Progenitor cell of endocrine pancreas (in vitro differentiated cells): Measurements from ENCODE around the gene UGT1A5. TPM values are rescaled to one million over a fixed set of nuclear protein-coding genes. Genes with fewer than 3 reads are reported as not detected.
A peak's percentile ranks its signal among the peaks of the same experiment; 100 is the strongest.

ENCODE experiments used
- DNase-seq: peaks from one replicate; pipeline ENCODE4 v3.0.0; 2021; ENCODE audit warnings: low spot score; ENCODE audit not compliant: unreplicated experiment
- H3K27ac Mint-ChIP-seq: 2 replicates; pipeline ENCODE4 v1.8.0; 2021; ENCODE audit warnings: mild to moderate bottlenecking, moderate library complexity, mixed read lengths
- H3K27me3 Mint-ChIP-seq: 2 replicates; pipeline ENCODE4 v1.8.0; 2021; ENCODE audit warnings: mixed read lengths
- H3K36me3 Mint-ChIP-seq: 2 replicates; pipeline ENCODE4 v1.8.0; 2022; ENCODE audit warnings: mixed read lengths; ENCODE audit not compliant: insufficient read depth
- H3K4me1 Mint-ChIP-seq: 2 replicates; pipeline ENCODE4 v1.8.0; 2021; ENCODE audit warnings: low read depth, mixed read lengths
- H3K4me3 Mint-ChIP-seq: 2 replicates; pipeline ENCODE4 v1.8.0; 2021; ENCODE audit warnings: low read depth, mild to moderate bottlenecking, moderate library complexity, mixed read lengths
- H3K9me3 Mint-ChIP-seq: 2 replicates; pipeline ENCODE4 v1.8.0; 2021; ENCODE audit warnings: low read depth, mixed read lengths
- total RNA-seq: library from RNA; stranded (reverse); gene quantifications from 2 replicates; pipeline ENCODE4 v1.2.1, GENCODE V29; 2021
- TF ChIP-seq, protein P1 (sequence below): fragments of 200-600 bp; sonication (generic); IDR thresholded peaks from one replicate; pipeline ENCODE4 v1.5.0; 2021; ENCODE audit warnings: antibody characterized with exemption, mild to moderate bottlenecking; ENCODE audit not compliant: unreplicated experiment

Gene UGT1A5
- total RNA-seq, 1 donor from 2014 or later, result not detected

DNA sequence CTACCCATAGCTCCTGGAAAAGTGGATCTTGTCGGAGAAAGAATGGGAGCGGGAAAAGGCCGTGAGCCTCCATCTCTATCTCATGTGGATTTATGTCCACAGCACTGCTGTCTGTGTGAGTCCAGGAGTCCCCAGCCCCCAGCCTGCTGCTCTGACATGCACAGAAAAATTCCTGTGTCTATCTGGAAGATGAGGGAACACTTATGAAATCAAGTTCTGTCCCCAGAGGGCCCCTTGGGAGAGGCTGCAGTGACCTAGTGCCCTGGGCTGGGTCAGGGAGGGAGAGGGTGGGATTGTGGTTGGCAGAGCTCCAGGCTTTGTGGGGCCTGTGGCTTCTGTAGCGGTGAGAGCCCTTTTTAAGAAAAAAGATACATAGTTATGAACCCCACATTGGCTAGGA, 104.1 kb downstream of the UGT1A5 start:
- no peaks in the 10 kb centered on the region for H3K27me3 Mint-ChIP-seq
- no peak overlapping the region for H3K4me3 Mint-ChIP-seq
- H3K27ac Mint-ChIP-seq, result no peak overlapping the region
- DNase-seq, result no peak
- TF ChIP-seq, protein P1, sequence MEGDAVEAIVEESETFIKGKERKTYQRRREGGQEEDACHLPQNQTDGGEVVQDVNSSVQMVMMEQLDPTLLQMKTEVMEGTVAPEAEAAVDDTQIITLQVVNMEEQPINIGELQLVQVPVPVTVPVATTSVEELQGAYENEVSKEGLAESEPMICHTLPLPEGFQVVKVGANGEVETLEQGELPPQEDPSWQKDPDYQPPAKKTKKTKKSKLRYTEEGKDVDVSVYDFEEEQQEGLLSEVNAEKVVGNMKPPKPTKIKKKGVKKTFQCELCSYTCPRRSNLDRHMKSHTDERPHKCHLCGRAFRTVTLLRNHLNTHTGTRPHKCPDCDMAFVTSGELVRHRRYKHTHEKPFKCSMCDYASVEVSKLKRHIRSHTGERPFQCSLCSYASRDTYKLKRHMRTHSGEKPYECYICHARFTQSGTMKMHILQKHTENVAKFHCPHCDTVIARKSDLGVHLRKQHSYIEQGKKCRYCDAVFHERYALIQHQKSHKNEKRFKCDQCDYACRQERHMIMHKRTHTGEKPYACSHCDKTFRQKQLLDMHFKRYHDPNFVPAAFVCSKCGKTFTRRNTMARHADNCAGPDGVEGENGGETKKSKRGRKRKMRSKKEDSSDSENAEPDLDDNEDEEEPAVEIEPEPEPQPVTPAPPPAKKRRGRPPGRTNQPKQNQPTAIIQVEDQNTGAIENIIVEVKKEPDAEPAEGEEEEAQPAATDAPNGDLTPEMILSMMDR, result no peak
- H3K4me1 Mint-ChIP-seq, result no peaks in the 10 kb centered on the region
- H3K9me3 Mint-ChIP-seq, result no peaks in the 10 kb centered on the region
- no peaks in the 10 kb centered on the region for H3K36me3 Mint-ChIP-seq

DNA sequence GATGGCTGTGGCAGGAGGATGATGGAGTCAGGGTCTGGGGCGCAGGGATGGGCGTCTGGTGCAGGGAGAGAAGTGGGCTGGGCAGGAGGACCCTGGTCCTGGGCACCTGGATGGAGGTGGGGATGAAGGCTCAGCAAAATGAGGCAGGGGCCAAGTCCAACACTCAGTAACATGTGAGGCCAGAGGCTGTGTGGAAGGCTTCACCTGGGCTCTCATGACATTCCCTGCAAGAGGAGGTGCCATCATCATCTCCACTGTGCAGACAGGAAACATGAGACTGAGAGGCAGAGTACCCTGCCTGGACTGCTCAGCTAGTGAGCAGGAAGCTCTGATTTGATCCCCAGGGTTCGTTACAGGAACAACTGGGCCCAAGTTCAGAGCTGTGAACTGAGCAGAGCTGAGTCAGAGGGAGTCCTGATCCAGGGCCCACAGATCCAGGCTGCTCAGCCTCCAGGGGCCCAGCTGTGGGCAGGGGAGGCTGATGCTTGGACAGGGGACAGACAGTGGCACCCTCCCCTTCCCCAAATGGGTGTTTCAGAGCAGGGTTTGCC, 104.7 kb downstream of the UGT1A5 start:
- Mint-ChIP-seq H3K27ac (no peak overlapping the region), H3K4me3 (no peak overlapping the region), H3K4me1 (no peaks in the 10 kb centered on the region), H3K9me3 (no peaks in the 10 kb centered on the region), H3K27me3 (no peaks in the 10 kb centered on the region), H3K36me3 (no peaks in the 10 kb centered on the region)
- TF ChIP-seq, protein P1, result no peak
- DNase-seq, result no peak

DNA sequence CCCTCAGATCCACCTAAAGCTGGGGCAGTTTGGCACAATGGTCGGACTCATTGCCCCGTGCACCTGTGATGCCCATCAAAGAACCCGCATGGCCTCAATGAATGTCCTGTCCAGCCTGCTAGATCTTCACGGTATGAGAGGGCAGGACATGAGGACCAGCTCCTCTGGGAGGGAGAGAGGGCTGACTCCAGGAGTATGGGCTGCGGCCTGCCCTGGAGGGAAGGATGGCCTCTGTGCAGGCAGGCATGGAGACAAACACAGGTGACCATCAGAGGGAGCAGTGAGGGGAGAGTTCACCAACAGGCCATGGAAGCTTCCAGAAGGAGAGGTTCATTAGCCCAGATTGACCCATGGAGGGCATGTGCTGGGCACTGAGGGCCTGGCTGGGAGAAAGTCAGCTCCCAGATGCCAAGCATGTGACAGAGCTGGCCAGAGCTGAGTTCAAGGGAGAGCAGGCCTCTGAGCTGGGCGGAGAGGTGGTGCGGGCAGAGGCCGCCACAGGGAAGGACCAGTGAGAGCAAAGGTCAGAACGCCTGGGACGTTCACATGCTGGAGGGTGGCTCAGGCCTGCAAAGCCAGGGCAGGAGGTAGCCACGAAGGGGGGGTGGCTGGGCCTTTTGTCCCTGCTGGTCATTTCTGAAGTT, 105.4 kb downstream of the UGT1A5 start:
- Mint-ChIP-seq H3K4me1 (no peaks in the 10 kb centered on the region), H3K4me3 (no peak overlapping the region), H3K36me3 (no peaks in the 10 kb centered on the region), H3K27me3 (no peaks in the 10 kb centered on the region), H3K9me3 (no peaks in the 10 kb centered on the region), H3K27ac (peak overlapping the region; percentile 38)
- TF ChIP-seq, protein P1, result no peak
- no peak for DNase-seq

DNA sequence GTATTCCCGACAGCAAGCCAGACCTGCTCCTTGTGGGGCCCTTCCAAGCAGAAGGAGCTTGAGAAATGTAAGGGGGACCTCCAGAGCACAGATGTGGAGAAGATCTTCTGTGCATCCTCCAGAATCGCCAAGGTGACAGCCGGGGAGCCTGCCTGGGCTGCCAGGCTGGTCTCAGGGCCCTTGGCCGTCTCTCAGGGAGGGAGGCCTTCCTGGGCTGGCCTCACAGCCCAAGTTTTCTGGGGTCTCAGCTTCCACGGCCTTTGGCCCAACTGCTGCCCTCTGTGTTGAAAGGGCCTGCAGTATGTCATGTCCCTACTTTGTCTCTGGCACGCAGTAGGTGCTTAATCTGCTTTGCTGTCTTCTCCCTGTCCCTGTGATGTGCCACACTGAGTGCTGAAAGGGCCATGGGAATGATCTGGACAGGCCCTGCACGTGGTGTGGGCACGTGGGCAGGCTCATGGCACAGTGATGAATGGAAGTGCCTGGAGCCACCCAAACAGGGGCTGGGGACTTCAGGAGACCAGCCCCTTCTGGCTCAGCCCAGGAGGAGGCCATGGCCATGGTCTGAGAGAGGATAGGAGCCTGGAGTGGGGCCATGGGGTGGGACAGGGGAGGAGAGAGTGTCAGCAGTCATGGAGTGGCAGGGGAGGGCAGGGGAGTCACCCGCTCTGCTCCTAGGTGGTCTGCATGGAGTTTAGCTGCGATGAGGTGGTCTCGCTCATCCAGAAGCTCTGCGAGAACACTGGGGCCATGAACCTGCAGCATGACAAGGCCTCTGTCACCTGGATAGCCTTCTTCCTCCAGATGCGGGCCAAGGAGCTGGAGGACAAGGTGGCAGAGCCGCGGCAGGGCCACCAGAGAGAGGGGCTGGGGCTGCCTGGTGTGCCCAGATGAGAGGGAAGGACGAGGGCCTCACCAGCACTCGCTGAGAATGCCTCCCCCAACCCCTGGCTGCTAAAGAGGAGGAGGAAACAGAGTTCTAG, 106.2 kb downstream of the UGT1A5 start:
- H3K36me3 Mint-ChIP-seq, result no peaks in the 10 kb centered on the region
- H3K27ac Mint-ChIP-seq, result no peak overlapping the region
- TF ChIP-seq, protein P1, result no peak
- no peaks in the 10 kb centered on the region for H3K4me1 Mint-ChIP-seq
- DNase-seq, result no peak
- H3K9me3 Mint-ChIP-seq, result no peaks in the 10 kb centered on the region
- H3K4me3 Mint-ChIP-seq, result no peak overlapping the region
- H3K27me3 Mint-ChIP-seq, result no peaks in the 10 kb centered on the region

DNA sequence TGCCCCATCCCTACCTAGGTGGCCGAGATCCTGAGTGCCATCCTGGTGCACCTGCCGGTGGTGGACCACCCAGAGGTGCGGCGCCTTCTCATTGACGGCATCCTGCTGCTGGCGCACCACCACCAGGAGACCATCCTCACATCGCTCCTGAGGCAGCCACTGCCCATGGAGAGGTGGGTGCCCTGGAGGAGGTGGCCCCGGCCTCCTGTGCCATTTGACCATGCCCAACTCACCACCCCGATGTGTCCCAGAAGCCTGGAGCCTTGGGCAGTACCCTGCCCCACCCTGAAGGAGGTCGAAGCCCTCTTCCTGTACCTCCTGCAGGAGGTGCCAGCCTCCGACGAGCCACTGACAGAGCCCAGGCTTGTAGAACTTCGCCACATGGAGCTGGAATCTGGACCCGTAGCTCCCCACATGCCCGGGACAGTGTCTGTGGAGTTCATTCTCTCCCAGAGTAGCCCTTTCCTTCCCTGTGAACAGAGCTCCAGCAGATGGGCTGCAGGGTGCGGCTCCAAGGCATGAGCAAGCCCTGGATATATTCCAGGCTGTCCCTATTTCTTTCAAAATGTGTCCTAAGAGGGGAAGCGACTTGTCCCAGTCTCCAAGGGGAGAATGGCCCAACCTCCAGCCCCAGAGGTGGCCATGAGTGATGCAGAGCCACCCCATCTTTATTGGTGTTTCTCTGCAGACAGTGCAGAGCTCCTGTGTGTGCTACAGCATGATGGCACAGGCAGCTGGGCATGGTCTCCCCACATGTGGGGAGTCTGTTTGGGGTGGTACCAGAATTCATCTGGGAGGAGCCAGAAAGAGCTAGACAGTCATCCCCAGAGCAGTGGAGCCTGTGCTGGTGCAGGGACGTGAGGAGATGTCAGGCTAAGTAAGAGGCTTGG, 107.4 kb downstream of the UGT1A5 start:
- Mint-ChIP-seq H3K27ac (no peak overlapping the region), H3K27me3 (no peaks in the 10 kb centered on the region), H3K9me3 (no peaks in the 10 kb centered on the region), H3K36me3 (no peaks in the 10 kb centered on the region), H3K4me3 (no peak overlapping the region), H3K4me1 (no peaks in the 10 kb centered on the region)
- no peak for DNase-seq
- TF ChIP-seq, protein P1, result no peak
